HG03354 (cell line): ENCODE measurements around the gene LRPAP1.

Experiments
- ATAC-seq: cut with Tn5 transposase; IDR thresholded peaks from one replicate; pipeline ENCODE4 v1.9.1; 2021; ENCODE audit warnings: mild to moderate bottlenecking; ENCODE audit not compliant: unreplicated experiment, poor library complexity, severe bottlenecking

Gene LRPAP1

DNA sequence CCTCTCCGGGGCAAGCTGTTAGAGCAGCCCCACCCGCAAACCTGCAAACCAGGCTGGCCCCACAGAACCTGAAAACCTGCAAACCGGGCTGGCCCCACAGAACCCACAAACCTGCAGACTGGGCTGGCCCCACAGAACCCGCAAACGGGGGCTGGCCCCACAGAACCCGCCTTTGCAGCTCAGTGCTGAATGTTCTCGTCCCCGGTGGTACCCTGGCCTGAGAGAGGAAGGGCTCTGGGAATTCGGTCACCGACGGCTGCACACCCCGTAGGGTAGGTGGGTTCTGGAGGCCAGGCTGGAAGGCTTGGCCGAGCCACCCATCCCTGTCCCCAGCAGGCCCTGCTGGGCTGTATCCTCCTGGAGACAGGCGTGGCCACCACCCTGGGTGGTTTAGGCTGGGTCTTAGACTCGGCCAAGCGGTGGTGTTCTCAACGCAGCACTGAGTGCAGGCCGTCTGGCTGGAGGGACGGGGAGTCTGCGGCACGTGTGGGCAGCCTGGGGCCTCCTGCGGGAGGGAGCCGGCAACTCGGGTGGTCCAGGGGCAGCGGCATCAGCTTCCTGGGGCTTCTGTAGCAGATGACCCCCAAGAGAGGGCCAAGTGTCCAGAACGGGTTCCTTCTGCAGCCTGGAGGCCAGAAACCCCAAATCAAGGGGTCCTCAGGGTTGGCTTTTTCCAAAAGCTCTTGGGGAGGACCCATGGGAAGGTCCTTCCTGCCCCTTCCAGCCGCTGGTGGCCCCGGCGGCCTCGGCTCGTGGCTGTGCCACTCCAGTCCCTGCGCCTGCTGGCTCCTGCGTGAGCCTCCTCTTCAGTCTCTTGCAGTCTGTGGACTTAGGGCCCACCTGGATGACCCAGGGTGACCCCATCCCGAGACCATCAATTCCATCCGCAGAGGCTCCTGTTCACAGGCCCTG lies 53.5 kb downstream of the LRPAP1 start:
- ATAC-seq = no peak

DNA sequence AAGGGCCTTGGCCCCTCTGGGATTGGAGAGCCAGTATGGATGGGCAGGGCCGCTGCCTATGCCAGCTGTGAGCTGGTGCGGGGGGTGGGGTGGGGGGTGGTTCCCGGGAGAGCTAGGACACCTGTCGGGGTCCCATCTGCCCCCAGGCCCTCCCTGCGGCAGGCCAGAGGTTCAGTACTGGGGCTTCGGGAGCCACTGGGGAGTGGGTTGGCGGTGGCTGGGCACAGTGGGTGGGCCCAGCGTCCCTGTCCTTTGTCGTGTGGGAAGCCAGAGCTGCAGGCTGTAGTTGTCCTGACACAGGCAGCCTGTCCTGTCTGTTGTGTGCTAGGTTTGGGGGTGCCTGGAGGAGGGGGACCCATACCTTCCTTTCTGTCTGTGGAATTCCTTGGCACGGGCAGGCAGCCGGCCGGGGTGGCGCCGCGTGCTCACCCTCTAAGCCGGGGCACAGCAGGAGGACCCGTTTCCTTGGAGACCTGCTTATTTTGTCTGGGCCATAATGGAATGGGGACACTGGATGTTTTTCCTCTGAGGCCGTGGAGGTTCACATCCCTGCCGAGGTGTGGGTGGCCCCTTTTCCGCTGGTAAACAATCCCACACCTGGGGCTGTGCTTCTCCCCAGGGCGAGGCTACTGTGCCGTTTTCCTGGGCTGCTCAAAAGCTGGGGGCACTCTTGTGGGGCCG lies 54.3 kb downstream of the LRPAP1 start:
- ATAC-seq = no peak

DNA sequence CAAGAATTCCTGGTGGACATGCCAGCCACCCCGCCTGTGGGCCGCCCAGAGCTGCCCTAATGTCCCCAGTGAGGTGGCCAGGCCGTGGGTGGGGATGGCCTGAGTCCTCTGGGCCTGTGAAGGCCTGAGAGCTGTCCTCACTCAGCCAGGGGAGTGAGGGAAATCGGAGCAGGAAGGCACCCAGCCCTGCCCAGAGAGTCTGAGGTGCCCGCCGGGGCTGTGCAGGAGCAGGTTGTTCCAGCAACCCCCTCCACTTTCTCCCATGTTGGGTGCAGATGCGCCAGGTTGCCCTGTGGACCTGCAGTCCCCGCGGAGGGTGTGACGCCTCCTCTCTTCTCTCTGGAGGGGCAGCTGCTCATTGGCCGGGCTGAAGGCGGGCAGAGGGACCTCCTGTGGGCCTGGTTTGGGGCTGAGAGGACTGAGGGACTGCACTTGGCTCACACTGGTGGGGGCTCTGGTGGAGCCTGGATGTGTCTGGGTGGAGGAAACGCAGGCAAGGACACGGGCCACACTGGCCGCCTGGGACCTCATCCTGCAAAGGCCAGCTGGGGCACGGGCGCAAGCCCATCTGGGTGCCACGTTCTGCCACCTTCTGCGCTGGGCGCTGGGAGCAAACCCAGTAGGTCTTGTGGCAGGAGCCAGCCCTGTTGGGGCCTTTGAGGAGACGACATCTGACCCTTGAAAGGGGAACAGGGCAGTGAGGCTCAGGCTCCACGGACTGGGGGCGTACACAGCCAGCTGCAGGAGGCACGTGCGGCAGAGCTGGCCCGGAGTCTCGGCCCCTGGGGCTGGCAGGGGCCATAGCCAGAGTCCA lies 55.1 kb downstream of the LRPAP1 start:
- ATAC-seq = no peak

DNA sequence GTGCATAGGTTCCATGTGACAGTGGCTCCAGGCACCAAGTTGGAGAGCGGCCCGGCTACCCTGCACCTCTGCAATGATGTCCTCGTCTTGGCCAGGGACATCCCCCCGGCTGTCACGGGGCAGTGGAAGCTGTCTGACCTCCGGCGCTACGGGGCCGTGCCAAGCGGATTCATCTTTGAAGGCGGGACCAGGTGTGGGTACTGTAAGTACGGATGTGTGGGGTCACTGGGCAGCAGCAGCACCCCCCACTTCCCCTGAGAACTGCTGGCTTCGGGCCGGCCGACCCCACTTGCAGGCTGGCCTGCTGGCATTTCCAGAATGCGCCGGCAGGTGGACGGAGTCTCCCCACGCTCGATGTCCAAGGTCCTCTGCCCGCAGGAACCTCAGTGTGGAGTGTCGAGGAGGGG lies 55.9 kb downstream of the LRPAP1 start:
- ATAC-seq = no peak

DNA sequence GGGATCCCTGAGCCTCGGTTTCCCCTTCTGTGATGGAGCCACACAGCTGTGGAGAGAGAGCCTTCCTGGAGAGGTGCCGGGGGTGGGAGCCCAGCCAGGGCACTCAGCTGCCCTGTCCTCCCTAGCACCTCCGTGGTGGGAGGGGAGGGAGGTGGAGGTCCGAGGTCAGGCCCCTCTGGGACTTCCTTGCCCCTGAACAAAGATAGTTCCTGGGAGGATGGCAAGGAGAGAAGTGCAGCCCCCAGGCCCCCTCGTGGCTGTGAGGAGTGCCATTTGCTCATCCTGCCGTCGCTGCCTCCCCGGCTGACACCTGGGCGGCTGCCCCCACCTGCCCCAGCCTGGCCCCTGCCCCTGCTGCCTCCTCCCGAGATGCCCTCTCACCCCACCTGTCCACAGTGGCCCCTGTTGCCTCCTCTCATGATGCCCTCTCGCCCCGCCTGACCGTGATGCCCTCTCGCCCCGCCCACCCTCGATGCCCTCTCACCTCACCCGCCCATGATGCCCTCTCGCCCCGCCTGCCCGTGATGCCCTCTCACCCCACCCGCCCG lies 56.4 kb downstream of the LRPAP1 start:
- ATAC-seq = no peak

DNA sequence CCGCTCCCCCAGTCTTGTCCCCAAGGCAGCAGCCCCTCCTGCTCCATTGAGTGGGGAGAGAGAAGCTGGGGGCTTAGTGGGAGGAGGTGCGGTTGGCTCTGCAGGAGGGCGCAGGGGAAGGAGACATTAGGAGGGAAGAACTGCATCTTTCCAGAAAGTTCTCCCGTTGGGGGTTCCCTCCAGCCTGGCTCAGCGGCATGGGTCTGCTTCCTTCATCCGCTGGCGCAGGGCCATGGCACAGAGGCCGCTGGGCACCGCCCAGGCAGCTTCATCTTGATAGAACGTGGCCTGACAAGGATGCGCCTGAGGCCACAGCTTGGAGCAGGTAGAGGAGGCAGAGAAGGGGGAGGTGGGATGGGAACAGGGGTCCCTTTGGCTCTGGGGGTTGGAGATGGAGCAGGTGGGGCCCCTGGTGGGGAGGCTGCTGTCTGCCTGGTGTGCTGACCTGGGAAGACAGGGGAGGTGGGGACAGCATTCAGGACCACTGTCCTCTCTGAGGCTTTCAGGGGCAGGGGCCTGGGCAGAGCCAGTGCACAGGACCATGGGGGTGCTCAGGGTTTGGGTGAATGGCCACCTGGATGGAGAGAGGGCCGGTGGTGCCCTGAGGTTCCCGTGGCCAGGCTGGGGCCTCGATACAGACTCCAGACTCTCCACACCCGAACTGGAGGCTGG lies 57.0 kb downstream of the LRPAP1 start:
- ATAC-seq = no peak

DNA sequence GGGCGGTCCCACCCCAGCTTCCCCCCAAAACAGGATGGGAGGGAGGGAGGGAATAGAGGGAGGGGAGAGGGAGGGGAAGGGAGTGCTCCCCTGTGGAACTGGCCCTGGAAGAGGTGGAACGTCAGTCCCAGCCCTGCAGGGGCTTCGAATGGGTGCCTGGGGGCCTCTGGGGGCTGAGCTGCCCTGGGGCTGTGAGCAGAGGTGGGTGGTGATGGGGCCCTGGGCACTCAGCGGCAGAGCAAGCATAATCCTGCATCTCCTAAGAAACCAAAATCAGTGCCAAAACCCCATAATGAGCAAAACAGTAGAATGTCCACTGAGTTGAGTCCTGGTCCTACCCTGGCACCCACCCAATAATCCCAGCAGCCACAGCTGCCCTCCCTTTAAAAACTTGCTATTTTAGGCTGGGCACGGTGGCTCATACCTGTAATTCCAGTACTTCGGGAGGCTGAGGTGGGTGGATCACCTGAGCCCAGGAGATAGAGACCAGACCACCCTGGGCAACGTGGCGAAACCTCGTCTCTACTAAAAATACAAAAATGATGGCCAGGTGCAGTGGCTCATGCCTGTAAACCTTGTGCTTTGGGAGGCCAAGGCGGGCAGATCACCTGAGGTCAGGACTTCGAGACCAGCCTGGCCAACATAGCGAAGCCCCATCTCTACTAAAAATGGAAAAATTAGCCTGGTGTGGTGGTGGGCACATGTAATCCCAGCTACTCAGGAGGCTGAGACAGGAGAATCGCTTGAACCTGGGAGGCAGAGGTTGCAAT lies 58.0 kb downstream of the LRPAP1 start:
- no peak for ATAC-seq

DNA sequence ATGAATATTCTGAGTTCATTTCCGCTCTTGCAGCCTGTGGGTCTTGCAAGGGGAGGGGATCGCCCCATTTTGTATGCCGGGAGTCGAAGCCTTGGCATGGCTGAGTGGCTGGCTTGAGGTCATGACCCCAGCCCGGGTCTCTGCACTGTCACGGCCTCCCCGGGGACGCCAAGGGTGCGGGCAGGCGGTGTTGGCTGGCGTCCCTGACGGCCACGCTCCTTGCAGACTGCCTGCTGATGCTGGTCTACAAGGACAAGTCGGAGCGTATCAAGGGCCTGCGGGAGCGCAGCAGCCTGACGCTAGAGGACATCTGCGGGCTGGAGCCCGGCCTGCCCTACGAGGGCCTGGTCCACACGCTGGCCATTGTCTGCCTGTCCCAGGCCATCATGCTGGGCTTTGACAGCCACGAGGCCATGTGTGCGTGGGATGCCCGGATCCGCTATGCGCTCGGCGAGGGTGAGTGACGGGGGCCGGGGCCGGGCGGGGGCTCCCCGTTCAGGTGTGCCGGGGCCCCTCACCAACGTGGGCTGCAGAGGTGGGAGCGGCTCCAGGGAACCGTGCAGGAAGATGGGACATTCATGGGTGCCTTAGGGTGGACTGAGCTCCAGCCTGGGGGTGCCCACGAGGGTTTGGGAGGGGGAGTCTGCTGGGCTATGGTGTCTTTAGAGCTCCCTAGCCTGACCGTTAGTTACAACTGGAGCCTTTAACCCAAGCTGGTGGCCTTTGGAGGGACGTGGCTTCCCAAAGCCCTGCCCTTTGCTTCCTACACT lies 58.9 kb downstream of the LRPAP1 start:
- ATAC-seq = no peak

DNA sequence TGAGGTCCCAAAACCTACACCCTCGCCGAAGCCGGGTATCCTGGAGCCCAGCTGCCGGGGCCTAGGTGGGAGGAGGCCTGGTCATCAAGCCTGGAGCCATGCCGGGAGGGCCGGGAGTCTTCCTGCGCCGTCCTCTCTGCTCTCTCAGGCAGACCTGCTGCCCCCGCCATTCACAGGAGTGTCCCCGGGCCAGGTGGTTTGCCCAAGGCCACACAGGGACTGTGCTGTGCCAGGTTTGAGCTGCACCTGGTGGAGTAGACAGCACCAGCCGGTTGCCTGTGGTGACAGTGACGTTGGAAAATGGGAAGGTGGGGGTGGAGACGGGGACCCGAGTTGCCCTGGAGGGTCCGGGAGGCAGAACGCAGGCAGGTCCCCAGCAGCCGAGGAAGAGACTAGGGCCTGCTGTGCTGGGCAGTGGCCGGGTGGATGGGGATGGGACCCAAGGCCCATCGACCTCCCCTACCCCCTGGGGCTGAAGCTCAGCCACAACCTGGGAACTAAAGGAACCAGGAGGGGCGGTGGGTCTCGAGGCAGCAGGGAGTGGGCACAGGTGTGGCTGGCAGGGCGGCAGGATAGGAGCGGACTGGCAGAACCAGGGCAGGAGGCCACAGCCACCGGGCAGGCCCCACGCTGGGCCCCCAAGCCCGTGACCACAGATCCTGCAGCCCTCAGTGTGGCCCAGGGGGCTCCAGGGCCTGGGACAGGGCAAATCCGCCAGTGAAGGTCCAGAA lies 59.6 kb downstream of the LRPAP1 start:
- no peak for ATAC-seq

DNA sequence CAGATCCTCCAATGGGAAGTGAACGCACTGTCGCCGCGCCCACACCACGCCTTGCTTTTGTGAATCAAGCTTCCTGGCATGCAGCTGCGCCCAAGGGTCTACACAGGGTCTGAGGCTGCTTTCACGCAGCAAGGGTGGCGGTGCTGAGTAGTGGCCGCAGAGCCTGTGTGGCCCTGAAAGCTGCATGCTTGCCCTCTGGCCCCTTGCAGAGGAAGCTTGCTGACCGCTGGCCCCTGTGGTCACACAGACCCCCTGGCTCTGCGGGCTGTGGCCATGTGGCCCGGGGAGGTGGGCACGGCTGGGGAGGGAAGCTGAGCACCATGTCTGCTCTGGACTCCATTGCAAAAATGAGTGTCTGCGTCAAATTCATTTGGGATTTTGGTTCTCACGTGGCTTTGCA lies 60.3 kb downstream of the LRPAP1 start:
- no peak for ATAC-seq

DNA sequence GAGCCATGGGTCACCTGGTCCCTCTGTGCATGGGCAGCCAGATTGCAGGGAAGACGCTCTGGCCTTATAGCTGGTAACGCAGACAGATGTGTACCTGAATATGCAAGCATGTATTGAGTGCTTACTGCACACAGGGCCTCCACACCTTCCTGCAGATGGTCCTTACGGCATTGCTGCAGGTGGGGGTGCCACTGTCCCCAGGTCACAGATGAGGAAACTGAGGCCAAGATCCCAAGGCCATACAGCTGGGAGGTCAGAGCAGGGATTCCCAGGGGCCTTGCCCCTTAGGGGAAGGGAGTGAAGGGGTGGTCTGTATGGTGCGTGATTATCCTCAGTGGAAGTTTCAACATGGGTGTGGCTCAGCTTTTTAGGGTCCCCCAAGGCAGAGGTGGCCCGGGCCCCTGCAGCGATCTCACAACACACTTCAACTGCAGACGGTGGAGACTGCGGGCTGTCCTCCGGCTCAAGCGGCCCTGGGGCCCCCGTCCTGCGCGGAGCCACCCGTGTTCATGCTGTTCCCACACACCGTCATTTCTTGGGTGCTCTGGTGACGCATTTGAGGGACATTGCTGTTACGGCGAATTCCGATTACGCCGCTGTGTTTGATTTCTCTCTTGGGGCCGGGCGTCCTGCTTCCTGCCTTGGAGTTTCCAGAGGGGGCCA lies 61.0 kb downstream of the LRPAP1 start:
- ATAC-seq = no peak

DNA sequence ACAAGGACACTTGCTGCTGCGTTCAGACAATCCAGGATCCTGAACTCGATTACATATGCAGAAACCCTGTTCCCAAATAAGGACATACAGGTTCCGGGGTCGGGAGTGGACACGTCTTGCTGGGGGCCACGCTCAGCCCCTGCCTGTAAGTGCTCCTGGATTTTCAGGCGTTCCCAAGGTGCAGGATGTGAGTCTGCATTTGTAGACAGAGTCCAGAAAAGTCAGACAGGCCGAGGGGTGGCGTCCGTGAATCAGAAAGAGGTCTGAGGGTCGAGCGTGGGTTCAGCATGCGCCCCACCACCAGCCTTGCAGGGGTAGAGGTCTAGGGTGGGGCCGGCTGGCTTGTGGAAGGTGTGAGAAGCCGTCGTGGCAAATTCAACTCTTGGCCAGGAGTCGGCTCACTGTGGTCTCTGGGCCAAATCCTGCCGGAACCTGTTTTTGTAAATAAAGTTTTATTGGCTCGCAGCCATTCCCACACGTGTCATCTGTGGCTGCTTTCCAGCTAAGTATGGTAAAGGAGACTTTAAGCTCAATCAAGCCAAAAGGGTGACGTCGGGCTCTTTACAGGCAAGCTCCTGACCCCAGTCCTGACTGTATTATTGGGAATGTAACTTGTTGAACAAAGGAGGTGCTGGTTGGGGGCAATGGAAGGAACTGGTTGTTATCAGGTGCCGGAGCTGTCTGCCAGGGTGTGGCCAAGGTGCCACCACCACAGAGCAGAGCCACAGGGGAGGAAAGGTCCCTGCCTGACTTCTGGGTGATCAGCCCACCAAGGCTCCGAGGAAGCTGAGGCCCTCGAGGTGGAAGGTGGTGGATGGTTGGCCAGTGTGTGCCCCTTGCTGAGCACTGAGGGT lies 61.8 kb downstream of the LRPAP1 start:
- ATAC-seq = no peak

DNA sequence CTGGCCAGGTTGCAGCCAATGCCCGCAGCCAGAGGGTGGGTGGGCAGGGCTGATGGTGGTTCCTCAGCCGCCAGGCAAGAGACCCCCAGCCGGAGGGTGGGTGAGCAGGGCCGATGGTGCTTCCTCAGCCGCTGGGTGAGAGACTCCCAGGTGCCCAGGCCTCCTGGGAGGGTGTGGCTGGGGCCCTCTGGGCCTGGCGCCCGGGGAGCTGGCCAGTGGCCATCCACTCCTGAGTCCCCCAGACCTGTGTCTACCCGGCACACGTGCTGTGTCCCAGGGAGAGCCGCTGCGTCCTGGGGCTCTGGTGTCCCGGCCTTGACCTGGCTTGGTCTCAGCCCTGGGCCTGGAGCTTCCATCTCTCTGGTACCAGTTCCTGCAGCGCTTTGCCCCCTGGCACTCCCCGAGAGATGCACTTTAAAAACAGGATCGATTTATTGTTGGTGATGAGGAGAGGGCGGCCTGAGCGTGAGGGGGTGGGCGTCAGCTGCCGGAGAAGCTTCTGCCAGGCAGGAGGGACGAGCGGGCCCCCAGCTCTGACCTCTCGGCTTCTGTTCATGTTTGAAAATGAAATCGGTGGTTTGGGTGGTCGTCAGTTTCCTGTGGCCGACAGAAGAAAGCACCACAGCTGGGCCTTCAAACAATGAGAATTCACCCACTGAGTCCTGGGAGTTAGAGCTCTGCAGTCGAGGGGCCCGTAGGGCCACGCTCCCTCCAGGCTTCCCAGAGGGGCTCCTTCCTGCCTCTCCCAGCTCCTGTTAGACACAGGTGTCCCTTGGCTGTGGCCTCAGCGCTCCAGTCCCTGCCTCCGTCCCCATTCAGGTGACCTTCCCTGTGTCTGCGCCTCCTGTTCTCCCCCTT lies 62.6 kb downstream of the LRPAP1 start:
- ATAC-seq = no peak

DNA sequence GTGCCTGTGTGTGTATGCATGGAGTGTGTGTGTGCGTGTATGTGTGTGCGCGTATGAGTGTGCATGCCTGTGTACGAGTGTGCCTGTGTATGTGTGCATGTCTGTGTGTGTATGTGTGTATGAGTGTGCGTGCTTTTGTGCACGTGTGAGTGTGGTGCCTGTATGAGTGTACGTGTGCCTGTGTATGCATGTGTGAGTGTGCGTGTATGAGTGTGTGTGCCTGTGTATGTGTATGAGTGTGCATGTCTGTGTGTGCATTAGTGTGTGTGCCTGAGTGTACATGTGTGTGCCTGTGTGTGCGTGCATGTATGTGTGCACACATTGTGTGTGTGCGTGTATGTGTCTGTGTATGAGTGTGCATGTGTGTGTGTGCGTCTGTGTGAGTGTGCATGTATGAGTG lies 63.4 kb downstream of the LRPAP1 start:
- ATAC-seq = no peak

DNA sequence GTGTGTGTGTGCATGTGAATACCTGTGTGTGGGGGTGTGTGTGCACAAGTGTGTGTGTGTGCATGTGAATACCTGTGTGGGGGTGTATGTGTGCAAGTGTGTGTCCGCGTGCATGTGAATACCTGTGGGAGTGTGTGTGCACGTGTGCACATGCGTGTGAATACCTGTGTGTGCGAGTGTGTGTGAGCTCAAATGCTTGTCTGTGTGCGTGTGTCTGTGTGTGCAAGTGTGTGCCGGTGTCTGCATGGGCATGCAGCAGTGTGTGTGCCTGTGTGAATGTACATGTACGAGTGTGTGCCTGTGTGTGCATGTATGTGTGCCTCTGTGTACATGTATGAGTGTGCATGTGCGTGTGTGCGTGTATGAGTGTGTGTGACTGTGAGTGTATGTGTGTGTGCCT lies 64.1 kb downstream of the LRPAP1 start:
- no peak for ATAC-seq
